Uterus (tissue), 4 donors: ENCODE data around the gene UBL3. TPM values are rescaled to one million over a fixed set of nuclear protein-coding genes. Genes with fewer than 3 reads are reported as not detected.

Experiments
- DNase-seq, 2 donors: peaks; one replicate each; pipeline ENCODE4 v3.0.0-alpha.2; 2019 to 2020
- H3K27ac ChIP-seq, 2 donors: fragments of 200-600 bp; sonication (generic); 1 replicate in 1 of 2; 2 replicates in 1 of 2; pipeline ENCODE4 v1.5.1; 2016 to 2018
- H3K27me3 ChIP-seq, 2 donors: fragments of 200-600 bp; sonication (generic); one replicate each; pipeline ENCODE4 v1.5.1; 2018 to 2019; ENCODE audit warnings: control low read depth in 1 of 2
- H3K36me3 ChIP-seq, 2 donors: fragments of 200-600 bp; sonication (generic); one replicate each; pipeline ENCODE4 v1.5.1; 2019; ENCODE audit warnings: control low read depth in 1 of 2
- H3K4me1 ChIP-seq, 2 donors: fragments of 200-600 bp; sonication (generic); one replicate each; pipeline ENCODE4 v1.5.1; 2018 to 2019; ENCODE audit warnings: control low read depth in 1 of 2
- H3K4me3 ChIP-seq, 2 donors: fragments of 200-600 bp; sonication (generic); 1 replicate in 1 of 2; 2 replicates in 1 of 2; pipeline ENCODE4 v1.5.1; 2018 to 2019; ENCODE audit warnings: mild to moderate bottlenecking in 1 of 2
- H3K9me3 ChIP-seq, 2 donors: fragments of 200-600 bp; sonication (generic); one replicate each; pipeline ENCODE4 v1.5.1; 2019; ENCODE audit warnings: control low read depth in 1 of 2
- POLR2A ChIP-seq, 2 donors: fragments of 450-650 bp; IDR thresholded peaks; one replicate each; pipeline ENCODE4 v1.6.1; 2016; ENCODE audit warnings: antibody characterized with exemption in 2 of 2, mild to moderate bottlenecking in 1 of 2, moderate library complexity in 1 of 2
- intact Hi-C: fragments of 100-400 bp; cut with DNase I; formaldehyde crosslinking; loops from one replicate; pipeline ENCODE4 v1.15.1; 2023; ENCODE audit warnings: low total_unique reads
- total RNA-seq, 4 donors: library from RNA; depleted of rRNA in 3 of 4; stranded (reverse); fragments of >200 nt in 3 of 4; gene quantifications; one replicate each; pipeline versions ENCODE4 v1.1.0 to v1.2.4, GENCODE V29; 2014 to 2023
- TF ChIP-seq, protein P1 (sequence below), 4 experiments: fragments of 200-600 bp in 2 of 4; fragments of 450-650 bp in 2 of 4; sonication (generic) in 2 of 4; IDR thresholded peaks; one replicate each; pipeline ENCODE4 v1.5.1; 2016 to 2019; ENCODE audit warnings: antibody characterized with exemption in 4 of 4, mild to moderate bottlenecking in 2 of 4, moderate library complexity in 1 of 4
- donor health status: DM: yes; HTN: yes; CAD: no.

Gene UBL3
- total RNA-seq, 4 donors from 2014 or later = 30.2 to 59.7 (median 56.8) TPM

DNA sequence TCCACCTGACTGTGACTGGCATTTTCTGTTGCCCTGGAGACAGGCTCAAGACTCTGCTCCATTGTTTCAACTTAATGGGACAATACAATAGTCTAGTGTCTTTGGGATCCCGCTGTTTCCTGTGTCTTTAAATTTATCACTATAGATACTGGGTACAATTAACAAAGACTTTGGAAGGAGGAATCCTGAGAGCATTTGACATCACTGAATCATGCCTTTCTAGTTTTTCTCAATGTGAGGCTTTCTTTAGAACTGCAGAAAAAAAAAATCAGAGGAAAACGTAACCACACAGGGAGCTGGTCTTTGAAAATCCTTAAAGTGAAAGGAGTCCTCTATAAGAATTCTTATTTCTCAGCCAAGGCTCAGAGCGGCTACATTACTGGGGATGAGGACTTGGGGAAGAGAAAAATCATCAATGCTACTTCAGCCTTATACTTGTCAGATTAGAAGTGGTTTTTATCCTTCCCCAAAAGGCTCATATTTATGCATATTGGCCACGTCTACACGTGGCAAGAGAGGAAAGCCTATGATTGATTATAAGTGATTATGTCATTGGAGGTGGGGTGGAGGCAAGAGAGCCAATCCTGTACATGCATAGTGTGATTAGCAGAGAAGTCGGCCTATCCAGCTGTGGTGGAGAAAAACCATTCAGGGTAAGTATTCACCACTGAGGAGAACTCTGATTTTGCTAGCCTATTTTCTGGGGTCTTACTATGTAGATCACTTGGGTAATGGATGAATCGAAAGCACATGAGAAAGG is 34.4 kb upstream of the UBL3 start:
- Histone ChIP-seq H3K9me3 (no peaks in the 10 kb centered on the region), H3K4me3 (no peak overlapping the region), H3K4me1 (no peaks in the 10 kb centered on the region), H3K36me3 (no peaks in the 10 kb centered on the region), H3K27me3 (no peaks in the 10 kb centered on the region), H3K27ac (no peak overlapping the region)
- TF ChIP-seq, protein P1, sequence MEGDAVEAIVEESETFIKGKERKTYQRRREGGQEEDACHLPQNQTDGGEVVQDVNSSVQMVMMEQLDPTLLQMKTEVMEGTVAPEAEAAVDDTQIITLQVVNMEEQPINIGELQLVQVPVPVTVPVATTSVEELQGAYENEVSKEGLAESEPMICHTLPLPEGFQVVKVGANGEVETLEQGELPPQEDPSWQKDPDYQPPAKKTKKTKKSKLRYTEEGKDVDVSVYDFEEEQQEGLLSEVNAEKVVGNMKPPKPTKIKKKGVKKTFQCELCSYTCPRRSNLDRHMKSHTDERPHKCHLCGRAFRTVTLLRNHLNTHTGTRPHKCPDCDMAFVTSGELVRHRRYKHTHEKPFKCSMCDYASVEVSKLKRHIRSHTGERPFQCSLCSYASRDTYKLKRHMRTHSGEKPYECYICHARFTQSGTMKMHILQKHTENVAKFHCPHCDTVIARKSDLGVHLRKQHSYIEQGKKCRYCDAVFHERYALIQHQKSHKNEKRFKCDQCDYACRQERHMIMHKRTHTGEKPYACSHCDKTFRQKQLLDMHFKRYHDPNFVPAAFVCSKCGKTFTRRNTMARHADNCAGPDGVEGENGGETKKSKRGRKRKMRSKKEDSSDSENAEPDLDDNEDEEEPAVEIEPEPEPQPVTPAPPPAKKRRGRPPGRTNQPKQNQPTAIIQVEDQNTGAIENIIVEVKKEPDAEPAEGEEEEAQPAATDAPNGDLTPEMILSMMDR (IDR thresholded peaks at IDR 0.05) = no peak
- TF ChIP-seq POLR2A (IDR thresholded peaks at IDR 0.05) = no peak
- intact Hi-C loops = no loop called here
- DNase-seq = no peak

DNA sequence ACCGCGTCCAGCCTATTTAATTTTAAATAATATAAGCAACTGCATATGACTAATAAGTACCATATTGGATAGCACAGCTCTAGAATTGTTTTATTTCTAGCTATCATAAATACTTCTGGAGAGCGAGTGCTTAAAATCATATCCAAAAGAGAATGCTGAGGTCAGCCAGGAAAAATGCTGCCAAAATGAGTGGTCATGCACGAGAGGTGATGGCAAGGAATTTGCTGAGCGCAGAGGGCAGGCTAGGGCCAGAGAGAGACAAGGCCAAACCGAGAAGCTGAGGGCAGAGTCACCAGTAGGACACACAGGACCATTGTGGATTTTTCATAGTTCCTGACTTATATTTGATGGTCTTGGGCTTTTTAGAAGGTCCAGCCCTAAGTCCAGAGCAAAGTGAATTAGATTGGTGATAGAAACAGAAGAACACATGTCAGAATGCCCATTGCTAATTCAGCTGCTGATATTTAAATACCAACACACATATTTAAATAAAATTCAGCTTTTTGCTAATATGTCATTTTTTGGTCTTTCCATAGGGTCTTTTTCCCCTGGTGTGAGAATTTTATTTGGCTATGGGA is 33.6 kb upstream of the UBL3 start:
- H3K27ac ChIP-seq = no peak overlapping the region
- intact Hi-C loops = no loop called here

DNA sequence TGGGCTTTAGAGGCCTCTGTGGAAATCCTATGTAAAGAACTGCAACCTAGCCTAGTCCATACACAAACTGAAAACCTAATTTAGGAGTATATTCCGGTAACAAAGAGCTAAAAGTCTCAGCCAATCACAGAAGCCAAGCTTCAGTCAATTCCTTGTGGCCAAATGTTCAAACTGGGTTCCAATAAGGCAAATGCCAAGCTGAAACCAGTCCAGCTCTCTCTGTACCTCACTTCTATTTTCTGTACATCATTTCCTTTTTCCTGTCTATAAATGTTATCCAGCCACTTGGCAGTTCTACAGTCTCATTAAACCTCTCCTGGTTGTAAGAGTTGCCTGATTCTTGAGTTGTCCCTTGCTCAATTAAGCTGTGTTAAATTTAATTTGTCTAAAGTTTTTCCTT is 31.7 kb upstream of the UBL3 start:
- H3K27ac ChIP-seq = no peak overlapping the region
- intact Hi-C loops = no loop called here
- DNase-seq = no peak
- no peaks in the 10 kb centered on the region for H3K36me3 ChIP-seq
- H3K4me1 ChIP-seq = no peaks in the 10 kb centered on the region
- H3K27me3 ChIP-seq = no peaks in the 10 kb centered on the region
- no peaks in the 10 kb centered on the region for H3K9me3 ChIP-seq
- TF ChIP-seq, protein P1 (IDR thresholded peaks at IDR 0.05) = no peak
- no peak for TF ChIP-seq POLR2A (IDR thresholded peaks at IDR 0.05)
- H3K4me3 ChIP-seq = no peak overlapping the region

More for the DNA sequence above, 33.6 kb upstream of the UBL3 start:
- TF ChIP-seq POLR2A (IDR thresholded peaks at IDR 0.05) = no peak
- TF ChIP-seq, protein P1 (IDR thresholded peaks at IDR 0.05) = no peak
- Histone ChIP-seq H3K4me3 (no peak overlapping the region), H3K36me3 (no peaks in the 10 kb centered on the region), H3K27me3 (no peaks in the 10 kb centered on the region), H3K9me3 (no peaks in the 10 kb centered on the region), H3K4me1 (no peaks in the 10 kb centered on the region)
- DNase-seq = no peak

DNA sequence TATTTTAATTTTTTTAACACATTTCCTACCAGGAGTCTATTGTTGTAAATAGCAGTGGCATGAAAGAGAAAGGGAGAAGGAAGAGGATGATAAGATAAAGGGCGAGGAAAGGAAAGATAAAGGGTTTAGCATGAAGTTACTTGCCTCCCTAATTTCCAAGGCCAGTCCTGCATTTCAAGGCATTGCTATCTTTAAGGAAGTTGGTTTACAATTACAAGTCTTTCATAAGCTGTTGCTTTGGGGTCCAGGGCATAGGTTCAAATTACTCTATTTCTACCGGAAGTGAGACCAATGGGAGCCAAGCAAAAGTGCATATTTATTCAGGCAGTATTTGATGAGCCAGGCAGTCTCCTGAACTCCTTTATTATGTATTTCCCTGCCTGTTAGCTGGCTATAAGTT is 27.7 kb upstream of the UBL3 start:
- H3K4me3 ChIP-seq = no peak overlapping the region
- H3K9me3 ChIP-seq = no peaks in the 10 kb centered on the region
- H3K27ac ChIP-seq = no peak overlapping the region
- no peak for DNase-seq
- intact Hi-C loops = no loop called here
- no peak for TF ChIP-seq POLR2A (IDR thresholded peaks at IDR 0.05)
- TF ChIP-seq, protein P1 (IDR thresholded peaks at IDR 0.05) = no peak
- no peaks in the 10 kb centered on the region for H3K27me3 ChIP-seq
- no peaks in the 10 kb centered on the region for H3K36me3 ChIP-seq
- H3K4me1 ChIP-seq = no peaks in the 10 kb centered on the region

DNA sequence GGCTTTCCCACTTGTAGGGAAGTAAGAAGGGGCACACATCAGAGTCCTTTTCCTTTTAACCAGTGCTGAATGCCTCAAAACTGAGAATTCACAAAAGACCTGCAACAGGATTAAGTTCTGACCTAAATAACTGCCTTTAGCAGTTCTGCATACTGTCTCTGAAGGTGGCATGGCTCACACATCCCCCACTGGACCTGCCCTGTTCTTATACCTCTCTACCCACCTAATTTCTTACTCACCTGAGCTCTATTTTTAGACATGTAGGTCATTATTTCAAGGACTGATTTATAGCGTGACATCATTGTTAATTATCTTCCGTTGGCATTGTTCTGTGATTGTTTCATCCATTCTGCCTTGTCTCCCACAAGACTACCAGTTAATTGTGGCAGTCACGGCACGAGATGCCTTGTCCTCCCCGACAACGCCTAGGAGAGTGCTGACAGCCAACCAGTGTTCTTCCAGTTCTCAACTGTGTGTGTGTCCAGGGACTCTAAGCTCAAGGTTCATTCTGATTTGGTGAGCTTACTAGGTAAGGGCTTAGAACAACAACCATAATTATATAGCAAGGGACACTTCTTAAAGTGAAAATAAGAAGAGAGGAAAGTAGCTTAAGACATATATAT is 27.1 kb upstream of the UBL3 start:
- no peaks in the 10 kb centered on the region for H3K36me3 ChIP-seq
- H3K4me1 ChIP-seq = no peaks in the 10 kb centered on the region
- H3K27ac ChIP-seq = no peak overlapping the region
- intact Hi-C loops = no loop called here
- DNase-seq = no peak
- no peak overlapping the region for H3K4me3 ChIP-seq
- no peaks in the 10 kb centered on the region for H3K27me3 ChIP-seq
- no peaks in the 10 kb centered on the region for H3K9me3 ChIP-seq
- TF ChIP-seq POLR2A (IDR thresholded peaks at IDR 0.05) = no peak
- TF ChIP-seq, protein P1 (IDR thresholded peaks at IDR 0.05) = no peak
